ENCODE data around the gene LDHD.

LDHD gene

DNA sequence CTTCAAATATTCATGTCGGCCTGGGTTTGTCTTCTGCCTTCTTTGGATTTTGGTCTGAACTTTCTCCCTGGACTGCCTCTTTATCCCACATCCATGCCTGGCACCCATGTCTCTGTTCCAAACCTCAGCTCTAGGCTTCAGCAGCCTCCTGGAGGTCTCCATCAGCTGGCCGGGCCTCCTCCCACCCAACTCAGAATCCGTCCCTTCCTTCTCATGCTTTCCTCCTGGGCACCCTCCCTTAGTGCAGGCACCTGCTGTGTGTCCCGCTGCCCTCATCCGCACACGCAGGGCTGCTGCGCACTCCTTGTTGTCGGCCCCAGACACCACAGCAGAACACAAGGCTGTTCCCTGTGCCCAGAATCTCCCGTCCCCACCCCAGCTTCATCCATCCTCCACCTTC is 14.0 kb downstream of the LDHD start:
- TF ChIP-seq FOXP2 (optimal IDR thresholded peaks at IDR 0.05; ENCODE audit: borderline replicate concordance, extremely low read depth, extremely low read length, insufficient read depth), result no peak
- TF ChIP-seq, protein P1, sequence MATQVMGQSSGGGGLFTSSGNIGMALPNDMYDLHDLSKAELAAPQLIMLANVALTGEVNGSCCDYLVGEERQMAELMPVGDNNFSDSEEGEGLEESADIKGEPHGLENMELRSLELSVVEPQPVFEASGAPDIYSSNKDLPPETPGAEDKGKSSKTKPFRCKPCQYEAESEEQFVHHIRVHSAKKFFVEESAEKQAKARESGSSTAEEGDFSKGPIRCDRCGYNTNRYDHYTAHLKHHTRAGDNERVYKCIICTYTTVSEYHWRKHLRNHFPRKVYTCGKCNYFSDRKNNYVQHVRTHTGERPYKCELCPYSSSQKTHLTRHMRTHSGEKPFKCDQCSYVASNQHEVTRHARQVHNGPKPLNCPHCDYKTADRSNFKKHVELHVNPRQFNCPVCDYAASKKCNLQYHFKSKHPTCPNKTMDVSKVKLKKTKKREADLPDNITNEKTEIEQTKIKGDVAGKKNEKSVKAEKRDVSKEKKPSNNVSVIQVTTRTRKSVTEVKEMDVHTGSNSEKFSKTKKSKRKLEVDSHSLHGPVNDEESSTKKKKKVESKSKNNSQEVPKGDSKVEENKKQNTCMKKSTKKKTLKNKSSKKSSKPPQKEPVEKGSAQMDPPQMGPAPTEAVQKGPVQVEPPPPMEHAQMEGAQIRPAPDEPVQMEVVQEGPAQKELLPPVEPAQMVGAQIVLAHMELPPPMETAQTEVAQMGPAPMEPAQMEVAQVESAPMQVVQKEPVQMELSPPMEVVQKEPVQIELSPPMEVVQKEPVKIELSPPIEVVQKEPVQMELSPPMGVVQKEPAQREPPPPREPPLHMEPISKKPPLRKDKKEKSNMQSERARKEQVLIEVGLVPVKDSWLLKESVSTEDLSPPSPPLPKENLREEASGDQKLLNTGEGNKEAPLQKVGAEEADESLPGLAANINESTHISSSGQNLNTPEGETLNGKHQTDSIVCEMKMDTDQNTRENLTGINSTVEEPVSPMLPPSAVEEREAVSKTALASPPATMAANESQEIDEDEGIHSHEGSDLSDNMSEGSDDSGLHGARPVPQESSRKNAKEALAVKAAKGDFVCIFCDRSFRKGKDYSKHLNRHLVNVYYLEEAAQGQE (IDR thresholded peaks at IDR 0.05; ENCODE audit: insufficient read depth in 1 of 2, low read depth in 2 of 2, low read length in 2 of 2), result no peak
- TF ChIP-seq POLR2AphosphoS5 (IDR thresholded peaks at IDR 0.05; ENCODE audit: low read depth, low read length), result no peak
- no peak for TF ChIP-seq SIN3A (IDR thresholded peaks at IDR 0.05; ENCODE audit: borderline replicate concordance, insufficient read depth, low read length)
- no peak for TF ChIP-seq TAF1 (IDR thresholded peaks at IDR 0.05; ENCODE audit: borderline replicate concordance, insufficient read depth, low read length)

DNA sequence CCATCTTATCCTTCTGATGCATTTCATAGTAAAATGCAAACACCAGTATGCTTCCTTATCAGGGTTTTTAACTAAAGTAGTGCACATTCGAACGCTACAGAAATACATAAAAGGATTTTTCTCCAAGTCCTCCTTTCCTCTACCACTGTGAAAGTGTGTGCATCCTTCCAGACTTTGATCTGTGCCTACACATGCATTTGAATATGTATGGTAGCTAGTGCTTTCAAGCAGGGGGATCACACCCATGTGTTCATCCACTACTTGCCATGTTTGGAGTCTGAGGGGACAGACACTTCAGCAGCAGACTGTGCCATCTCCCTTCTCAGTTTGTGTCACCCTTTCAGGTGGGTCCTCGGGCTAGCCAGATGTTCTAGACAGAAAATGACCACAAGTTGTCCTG is 14.9 kb downstream of the LDHD start:
- TF ChIP-seq FOXP2 (optimal IDR thresholded peaks at IDR 0.05; ENCODE audit: borderline replicate concordance, extremely low read depth, extremely low read length, insufficient read depth), result no peak
- no peak for TF ChIP-seq SIN3A (IDR thresholded peaks at IDR 0.05; ENCODE audit: borderline replicate concordance, insufficient read depth, low read length)
- TF ChIP-seq, protein P1 (IDR thresholded peaks at IDR 0.05; ENCODE audit: insufficient read depth in 1 of 2, low read depth in 2 of 2, low read length in 2 of 2), result no peak
- TF ChIP-seq POLR2AphosphoS5 (IDR thresholded peaks at IDR 0.05; ENCODE audit: low read depth, low read length), result no peak
- no peak for TF ChIP-seq TAF1 (IDR thresholded peaks at IDR 0.05; ENCODE audit: borderline replicate concordance, insufficient read depth, low read length)

- TF ChIP-seq, protein P1 (IDR thresholded peaks at IDR 0.05; ENCODE audit: insufficient read depth in 1 of 2, low read depth in 2 of 2, low read length in 2 of 2), result no peak
- TF ChIP-seq FOXP2 (optimal IDR thresholded peaks at IDR 0.05; ENCODE audit: borderline replicate concordance, extremely low read depth, extremely low read length, insufficient read depth) (no peak), TAF1 (IDR thresholded peaks at IDR 0.05; ENCODE audit: borderline replicate concordance, insufficient read depth, low read length) (no peak), SIN3A (IDR thresholded peaks at IDR 0.05; ENCODE audit: borderline replicate concordance, insufficient read depth, low read length) (no peak), POLR2AphosphoS5 (IDR thresholded peaks at IDR 0.05; ENCODE audit: low read depth, low read length) (no peak)
Measured at GRCh38 chr16:75100603-75100990, 16.0 kb downstream of the LDHD start.

DNA sequence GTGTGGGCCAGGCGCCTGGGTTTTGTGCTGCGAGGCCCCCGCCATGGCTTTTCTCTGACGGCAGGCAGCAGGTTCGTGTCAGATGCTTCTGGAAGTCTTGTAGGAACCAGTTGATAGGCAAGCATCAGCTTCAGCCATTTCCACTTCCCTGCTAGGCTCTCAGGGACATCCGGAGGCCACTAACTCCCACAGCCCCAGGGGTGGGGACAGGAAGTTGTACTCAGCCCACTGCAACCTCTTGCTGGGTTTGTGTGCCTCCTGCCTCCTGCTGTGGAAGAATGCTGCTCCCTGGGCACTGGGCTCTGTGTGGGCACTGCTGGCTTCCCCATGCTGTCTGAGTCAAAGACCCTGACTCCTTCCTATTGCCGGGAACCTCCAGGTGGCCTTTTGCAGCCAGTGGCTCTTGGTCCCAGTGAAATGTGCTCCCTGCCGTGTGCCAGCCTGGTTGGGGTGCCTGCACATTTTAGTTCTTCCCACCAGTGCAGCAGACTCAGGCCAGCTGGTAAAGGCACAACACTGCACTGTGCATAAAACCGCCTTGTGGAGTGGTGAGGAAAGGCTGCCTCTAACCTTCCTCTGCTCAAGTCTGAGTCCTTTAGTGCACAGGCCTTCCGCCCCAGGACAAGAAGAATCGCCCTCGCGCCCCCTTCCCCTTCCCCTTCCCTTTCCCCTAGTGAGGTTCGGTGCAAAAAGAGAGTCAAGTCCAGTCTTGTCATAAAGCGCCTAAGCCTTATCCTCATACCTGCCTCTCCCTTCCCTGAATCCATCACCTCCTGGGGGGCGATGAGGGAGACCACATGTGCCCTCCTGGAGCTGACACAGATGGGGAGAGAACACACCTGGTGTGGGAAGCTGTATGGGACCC is 16.6 kb downstream of the LDHD start:
- TF ChIP-seq POLR2AphosphoS5 (IDR thresholded peaks at IDR 0.05; ENCODE audit: low read depth, low read length) (no peak), TAF1 (IDR thresholded peaks at IDR 0.05; ENCODE audit: borderline replicate concordance, insufficient read depth, low read length) (no peak), SIN3A (IDR thresholded peaks at IDR 0.05; ENCODE audit: borderline replicate concordance, insufficient read depth, low read length) (no peak), FOXP2 (optimal IDR thresholded peaks at IDR 0.05; ENCODE audit: borderline replicate concordance, extremely low read depth, extremely low read length, insufficient read depth) (no peak)
- TF ChIP-seq, protein P1 (IDR thresholded peaks at IDR 0.05; ENCODE audit: insufficient read depth in 1 of 2, low read depth in 2 of 2, low read length in 2 of 2), result no peak
